WTC11 (cell line): ENCODE measurements around the gene VWA5A. TPM values are rescaled to one million over a fixed set of nuclear protein-coding genes. Genes with fewer than 3 reads are reported as not detected.

Source experiments
- ATAC-seq: fragments of 200-7000 bp; cut with Tn5 transposase; 2 replicates; pipeline ENCODE4 v1.10.0; 2021; ENCODE audit warnings: mild to moderate bottlenecking, moderate library complexity
- CTCF ChIA-PET: fragments of 300-600 bp; sonication (Branson Sonifier 250); formaldehyde crosslinking; loops from one replicate; lab custom pipeline; 2021; ENCODE audit warnings: antibody characterized with exemption; lab: Charles Lee
- POLR2A ChIA-PET: fragments of 350-600 bp; sonication (Branson Sonifier 250); formaldehyde crosslinking; loops from one replicate; lab custom pipeline; 2021; ENCODE audit warnings: antibody characterized with exemption; lab: Charles Lee
- DNase-seq: peaks from one replicate; pipeline ENCODE4 v3.0.0; 2021; ENCODE audit warnings: low spot score
- H3K27ac Mint-ChIP-seq: 2 replicates; pipeline ENCODE4 v1.8.0; 2021; ENCODE audit warnings: mixed read lengths
- H3K27me3 Mint-ChIP-seq: 2 replicates; pipeline ENCODE4 v1.8.0; 2021; ENCODE audit warnings: low read depth, mild to moderate bottlenecking, moderate library complexity, mixed read lengths
- H3K36me3 Mint-ChIP-seq: 2 replicates; pipeline ENCODE4 v1.8.0; 2021; ENCODE audit warnings: mixed read lengths
- H3K4me1 Mint-ChIP-seq: 2 replicates; pipeline ENCODE4 v1.8.0; 2022; ENCODE audit warnings: mixed read lengths
- H3K4me3 Mint-ChIP-seq: 2 replicates; pipeline ENCODE4 v1.8.0; 2021; ENCODE audit warnings: mild to moderate bottlenecking, moderate library complexity, mixed read lengths
- H3K9me3 Mint-ChIP-seq: 2 replicates; pipeline ENCODE4 v1.8.0; 2021; ENCODE audit warnings: mixed read lengths
- ATF6 ChIP-seq: sonication (generic); formaldehyde crosslinking; IDR thresholded peaks from 2 replicates; pipeline ENCODE4 v1.8.1; 2023; ENCODE audit warnings: mild to moderate bottlenecking, missing genetic modification reagents
- CREB1 ChIP-seq: sonication (generic); formaldehyde crosslinking; IDR thresholded peaks from 2 replicates; pipeline ENCODE4 v1.8.0; 2023; ENCODE audit warnings: mild to moderate bottlenecking, missing genetic modification reagents
- CREM ChIP-seq: sonication (generic); formaldehyde crosslinking; IDR thresholded peaks from 2 replicates; pipeline ENCODE4 v1.8.1; 2022; ENCODE audit warnings: mild to moderate bottlenecking, missing genetic modification reagents, moderate library complexity
- ESRRA ChIP-seq: sonication (generic); formaldehyde crosslinking; IDR thresholded peaks from 2 replicates; pipeline ENCODE4 v1.8.1; 2022; ENCODE audit warnings: mild to moderate bottlenecking, missing genetic modification reagents, borderline replicate concordance
- FOXK1 ChIP-seq: sonication (generic); formaldehyde crosslinking; IDR thresholded peaks from 2 replicates; pipeline ENCODE4 v1.8.0; 2022; ENCODE audit warnings: mild to moderate bottlenecking, moderate library complexity, missing genetic modification reagents
- GTF2I ChIP-seq: fragments of 250-450 bp; sonication (Bioruptor Pico); conservative IDR thresholded peaks from 2 replicates; pipeline ENCODE4 v1.4.0; 2021; ENCODE audit warnings: mild to moderate bottlenecking
- NFE2L1 ChIP-seq: sonication (generic); formaldehyde crosslinking; IDR thresholded peaks from 2 replicates; pipeline ENCODE4 v1.8.1; 2023; ENCODE audit warnings: missing genetic modification reagents
- NFYB ChIP-seq: sonication (generic); formaldehyde crosslinking; conservative IDR thresholded peaks from 2 replicates; pipeline ENCODE4 v1.8.0; 2022; ENCODE audit warnings: low read depth, missing genetic modification reagents
- RELA ChIP-seq: sonication (generic); formaldehyde crosslinking; IDR thresholded peaks from 2 replicates; pipeline ENCODE4 v1.8.1; 2022; ENCODE audit warnings: missing genetic modification reagents, mild to moderate bottlenecking, borderline replicate concordance
- SMAD4 ChIP-seq: sonication (generic); formaldehyde crosslinking; IDR thresholded peaks from 2 replicates; pipeline ENCODE4 v1.8.0; 2022; ENCODE audit warnings: mild to moderate bottlenecking, missing genetic modification reagents
- SP1 ChIP-seq: sonication (generic); formaldehyde crosslinking; conservative IDR thresholded peaks from 2 replicates; pipeline ENCODE4 v1.8.1; 2022; ENCODE audit warnings: missing genetic modification reagents
- TEAD4 ChIP-seq: sonication (generic); formaldehyde crosslinking; IDR thresholded peaks from 2 replicates; pipeline ENCODE4 v1.8.0; 2022; ENCODE audit warnings: mild to moderate bottlenecking, missing genetic modification reagents
- TP53 ChIP-seq: sonication (generic); formaldehyde crosslinking; IDR thresholded peaks from 2 replicates; pipeline ENCODE4 v1.8.1; 2023; ENCODE audit warnings: mild to moderate bottlenecking, missing genetic modification reagents
- ZNF317 ChIP-seq: sonication (generic); formaldehyde crosslinking; IDR thresholded peaks from 2 replicates; pipeline ENCODE4 v1.8.1; 2023; ENCODE audit warnings: low read depth, mild to moderate bottlenecking, moderate library complexity, missing genetic modification reagents, borderline replicate concordance
- ZNF396 ChIP-seq: fragments of 250-450 bp; sonication (Bioruptor Pico); IDR thresholded peaks from 2 replicates; pipeline ENCODE4 v1.8.0; 2021; ENCODE audit warnings: mild to moderate bottlenecking, moderate library complexity, borderline replicate concordance
- ZNF425 ChIP-seq: fragments of 250-450 bp; sonication (Bioruptor Pico); conservative IDR thresholded peaks from 2 replicates; pipeline ENCODE4 v1.9.0; 2021; ENCODE audit warnings: mild to moderate bottlenecking
- total RNA-seq: library from RNA; stranded (reverse); gene quantifications from 3 replicates; pipeline ENCODE4 v1.2.3, GENCODE V29; 2021
- TF ChIP-seq, protein P1 (sequence below): sonication (generic); formaldehyde crosslinking; IDR thresholded peaks from 2 replicates; pipeline ENCODE4 v1.8.0; 2022; ENCODE audit warnings: mild to moderate bottlenecking, missing genetic modification reagents
- TF ChIP-seq, protein P2 (sequence below): fragments of 250-450 bp; sonication (Bioruptor Pico); IDR thresholded peaks from 2 replicates; pipeline ENCODE4 v1.9.0; 2021; ENCODE audit warnings: moderate library complexity, mild to moderate bottlenecking, inconsistent platforms, borderline replicate concordance
- TF ChIP-seq, protein P3 (sequence below): sonication (generic); formaldehyde crosslinking; IDR thresholded peaks from 2 replicates; pipeline ENCODE4 v1.8.1; 2022; ENCODE audit warnings: low read depth, mild to moderate bottlenecking, moderate library complexity, missing genetic modification reagents, borderline replicate concordance
- TF ChIP-seq, protein P4 (sequence below): sonication (generic); formaldehyde crosslinking; conservative IDR thresholded peaks from 2 replicates; pipeline ENCODE4 v1.8.1; 2023; ENCODE audit warnings: mild to moderate bottlenecking, low read depth, missing genetic modification reagents, moderate library complexity
- TF ChIP-seq, protein P5 (sequence below): sonication (generic); formaldehyde crosslinking; IDR thresholded peaks from 2 replicates; pipeline ENCODE4 v1.8.0; 2023; ENCODE audit warnings: missing genetic modification reagents

VWA5A gene
- total RNA-seq, 1 experiment from 2014 or later = 19.5 TPM

DNA sequence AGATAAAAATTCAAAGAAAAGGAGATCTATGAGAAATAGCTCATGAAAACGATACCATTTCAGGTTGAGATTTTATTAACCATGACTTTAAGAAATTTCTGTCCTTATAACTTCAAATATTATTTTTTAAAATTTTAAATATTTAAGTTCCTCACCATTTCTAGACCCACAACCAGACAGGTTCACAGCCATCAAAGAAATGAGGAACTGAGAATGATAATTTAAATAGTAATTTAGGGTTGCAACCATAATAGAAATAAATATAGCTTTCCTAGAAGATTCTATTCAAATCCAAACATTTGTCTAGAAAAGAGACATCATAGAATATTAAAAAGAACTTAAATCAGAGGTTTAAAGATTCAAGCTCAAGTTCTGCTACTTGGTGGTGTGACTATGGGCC, 5.9 kb upstream of the VWA5A start (continued):
- TF ChIP-seq ATF6 (CRISPR knock-in tag) = no peak
- TF ChIP-seq, protein P1, sequence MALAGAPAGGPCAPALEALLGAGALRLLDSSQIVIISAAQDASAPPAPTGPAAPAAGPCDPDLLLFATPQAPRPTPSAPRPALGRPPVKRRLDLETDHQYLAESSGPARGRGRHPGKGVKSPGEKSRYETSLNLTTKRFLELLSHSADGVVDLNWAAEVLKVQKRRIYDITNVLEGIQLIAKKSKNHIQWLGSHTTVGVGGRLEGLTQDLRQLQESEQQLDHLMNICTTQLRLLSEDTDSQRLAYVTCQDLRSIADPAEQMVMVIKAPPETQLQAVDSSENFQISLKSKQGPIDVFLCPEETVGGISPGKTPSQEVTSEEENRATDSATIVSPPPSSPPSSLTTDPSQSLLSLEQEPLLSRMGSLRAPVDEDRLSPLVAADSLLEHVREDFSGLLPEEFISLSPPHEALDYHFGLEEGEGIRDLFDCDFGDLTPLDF = no peak
- TF ChIP-seq, protein P2, sequence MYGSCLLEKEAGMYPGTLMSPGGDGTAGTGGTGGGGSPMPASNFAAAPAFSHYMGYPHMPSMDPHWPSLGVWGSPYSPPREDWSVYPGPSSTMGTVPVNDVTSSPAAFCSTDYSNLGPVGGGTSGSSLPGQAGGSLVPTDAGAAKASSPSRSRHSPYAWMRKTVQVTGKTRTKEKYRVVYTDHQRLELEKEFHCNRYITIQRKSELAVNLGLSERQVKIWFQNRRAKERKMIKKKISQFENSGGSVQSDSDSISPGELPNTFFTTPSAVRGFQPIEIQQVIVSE (CRISPR knock-in tag) = no peak

GRCh38 chr11:124110201-124110600, 5.0 kb upstream of the VWA5A start:
- Mint-ChIP-seq H3K36me3 (no peaks in the 10 kb centered on the region), H3K4me1 (peaks cover 9% of the 10 kb centered on the region), H3K9me3 (no peaks in the 10 kb centered on the region), H3K27ac (no peak overlapping the region), H3K27me3 (no peaks in the 10 kb centered on the region), H3K4me3 (no peak overlapping the region)
- no peak for ATAC-seq
- DNase-seq = no peak
- POLR2A ChIA-PET = no interaction called here
- CTCF ChIA-PET = no interaction called here
- no peak for TF ChIP-seq RELA (CRISPR knock-in tag)
- TF ChIP-seq NFYB (CRISPR knock-in tag) = no peak
- no peak for TF ChIP-seq TEAD4 (CRISPR knock-in tag)
- no peak for TF ChIP-seq GTF2I
- TF ChIP-seq CREB1 = no peak
- TF ChIP-seq NFE2L1 (CRISPR knock-in tag) = no peak
- no peak for TF ChIP-seq ZNF317 (CRISPR knock-in tag)
- TF ChIP-seq, protein P3, sequence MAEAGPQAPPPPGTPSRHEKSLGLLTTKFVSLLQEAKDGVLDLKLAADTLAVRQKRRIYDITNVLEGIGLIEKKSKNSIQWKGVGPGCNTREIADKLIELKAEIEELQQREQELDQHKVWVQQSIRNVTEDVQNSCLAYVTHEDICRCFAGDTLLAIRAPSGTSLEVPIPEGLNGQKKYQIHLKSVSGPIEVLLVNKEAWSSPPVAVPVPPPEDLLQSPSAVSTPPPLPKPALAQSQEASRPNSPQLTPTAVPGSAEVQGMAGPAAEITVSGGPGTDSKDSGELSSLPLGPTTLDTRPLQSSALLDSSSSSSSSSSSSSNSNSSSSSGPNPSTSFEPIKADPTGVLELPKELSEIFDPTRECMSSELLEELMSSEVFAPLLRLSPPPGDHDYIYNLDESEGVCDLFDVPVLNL = no peak
- no peak for TF ChIP-seq SP1
- TF ChIP-seq, protein P4, sequence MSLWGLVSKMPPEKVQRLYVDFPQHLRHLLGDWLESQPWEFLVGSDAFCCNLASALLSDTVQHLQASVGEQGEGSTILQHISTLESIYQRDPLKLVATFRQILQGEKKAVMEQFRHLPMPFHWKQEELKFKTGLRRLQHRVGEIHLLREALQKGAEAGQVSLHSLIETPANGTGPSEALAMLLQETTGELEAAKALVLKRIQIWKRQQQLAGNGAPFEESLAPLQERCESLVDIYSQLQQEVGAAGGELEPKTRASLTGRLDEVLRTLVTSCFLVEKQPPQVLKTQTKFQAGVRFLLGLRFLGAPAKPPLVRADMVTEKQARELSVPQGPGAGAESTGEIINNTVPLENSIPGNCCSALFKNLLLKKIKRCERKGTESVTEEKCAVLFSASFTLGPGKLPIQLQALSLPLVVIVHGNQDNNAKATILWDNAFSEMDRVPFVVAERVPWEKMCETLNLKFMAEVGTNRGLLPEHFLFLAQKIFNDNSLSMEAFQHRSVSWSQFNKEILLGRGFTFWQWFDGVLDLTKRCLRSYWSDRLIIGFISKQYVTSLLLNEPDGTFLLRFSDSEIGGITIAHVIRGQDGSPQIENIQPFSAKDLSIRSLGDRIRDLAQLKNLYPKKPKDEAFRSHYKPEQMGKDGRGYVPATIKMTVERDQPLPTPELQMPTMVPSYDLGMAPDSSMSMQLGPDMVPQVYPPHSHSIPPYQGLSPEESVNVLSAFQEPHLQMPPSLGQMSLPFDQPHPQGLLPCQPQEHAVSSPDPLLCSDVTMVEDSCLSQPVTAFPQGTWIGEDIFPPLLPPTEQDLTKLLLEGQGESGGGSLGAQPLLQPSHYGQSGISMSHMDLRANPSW (CRISPR knock-in tag) = no peak
- TF ChIP-seq ZNF396 = no peak
- TF ChIP-seq CREM (CRISPR knock-in tag) = no peak
- TF ChIP-seq, protein P5, sequence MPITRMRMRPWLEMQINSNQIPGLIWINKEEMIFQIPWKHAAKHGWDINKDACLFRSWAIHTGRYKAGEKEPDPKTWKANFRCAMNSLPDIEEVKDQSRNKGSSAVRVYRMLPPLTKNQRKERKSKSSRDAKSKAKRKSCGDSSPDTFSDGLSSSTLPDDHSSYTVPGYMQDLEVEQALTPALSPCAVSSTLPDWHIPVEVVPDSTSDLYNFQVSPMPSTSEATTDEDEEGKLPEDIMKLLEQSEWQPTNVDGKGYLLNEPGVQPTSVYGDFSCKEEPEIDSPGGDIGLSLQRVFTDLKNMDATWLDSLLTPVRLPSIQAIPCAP = no peak
- TF ChIP-seq FOXK1 (CRISPR knock-in tag) = no peak
- TF ChIP-seq ESRRA (CRISPR knock-in tag) = no peak
- no peak for TF ChIP-seq SMAD4 (CRISPR knock-in tag)
- no peak for TF ChIP-seq ATF6 (CRISPR knock-in tag)
- TF ChIP-seq TP53 (CRISPR knock-in tag) = no peak
- no peak for TF ChIP-seq ZNF425
